HL-60 (cell line): Measurements from ENCODE around the gene TIPARP.

Source experiments
- CTCF ChIP-seq: IDR thresholded peaks from one replicate; pipeline ENCODE4 v1.5.1; 2011; ENCODE audit warnings: low read length, control low read depth, inconsistent platforms; ENCODE audit not compliant: insufficient read depth
- REST ChIP-seq: IDR thresholded peaks from 2 replicates; pipeline ENCODE4 v1.6.1; 2012; ENCODE audit warnings: low read depth; ENCODE audit not compliant: insufficient replicate concordance

DNA sequence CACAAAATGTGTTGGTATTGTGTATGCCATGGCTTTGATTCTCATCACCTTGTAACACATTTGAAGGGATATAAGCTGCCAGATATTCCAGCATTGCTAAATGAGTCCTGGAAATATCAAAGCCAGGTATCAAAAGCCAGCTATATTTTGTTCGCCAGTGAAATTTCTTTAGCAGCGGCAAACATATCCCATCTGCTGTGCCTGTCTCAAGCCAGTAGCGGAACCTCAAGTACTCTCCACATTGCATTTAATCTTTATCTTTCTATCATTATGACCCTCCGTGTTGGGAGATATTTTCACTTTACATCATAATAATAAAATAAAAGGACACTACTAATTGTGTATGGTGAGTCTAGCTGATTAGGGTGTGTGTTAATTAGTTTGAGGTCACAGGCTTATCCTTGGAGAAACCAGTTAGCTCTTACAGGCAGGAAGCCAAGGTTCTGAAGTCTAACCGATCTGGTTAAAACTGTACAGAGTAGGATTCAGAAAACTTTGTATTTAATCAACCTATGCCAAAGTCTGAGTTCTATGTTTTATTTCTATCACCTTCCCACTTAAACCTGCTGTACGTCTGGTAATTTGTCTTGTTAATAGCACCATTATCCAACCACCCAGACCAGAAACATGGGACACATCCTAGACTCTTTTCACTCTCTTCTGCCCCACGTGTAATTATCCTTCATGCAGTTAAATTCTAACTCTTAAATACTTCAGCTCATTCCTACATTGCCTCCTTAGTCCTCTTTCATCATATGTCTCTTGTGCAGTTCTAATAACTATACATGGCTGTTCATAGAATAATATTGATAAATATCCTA is 14.5 kb downstream of the TIPARP start:
- TF ChIP-seq CTCF (no peak), REST (no peak)
